Fibroblast of skin of back (primary cell): Measurements from ENCODE around the gene NKX6-2.

ENCODE experiments used
- DNase-seq: peaks from one replicate; pipeline ENCODE4 v3.0.0-alpha.2; 2013

Gene NKX6-2

DNA sequence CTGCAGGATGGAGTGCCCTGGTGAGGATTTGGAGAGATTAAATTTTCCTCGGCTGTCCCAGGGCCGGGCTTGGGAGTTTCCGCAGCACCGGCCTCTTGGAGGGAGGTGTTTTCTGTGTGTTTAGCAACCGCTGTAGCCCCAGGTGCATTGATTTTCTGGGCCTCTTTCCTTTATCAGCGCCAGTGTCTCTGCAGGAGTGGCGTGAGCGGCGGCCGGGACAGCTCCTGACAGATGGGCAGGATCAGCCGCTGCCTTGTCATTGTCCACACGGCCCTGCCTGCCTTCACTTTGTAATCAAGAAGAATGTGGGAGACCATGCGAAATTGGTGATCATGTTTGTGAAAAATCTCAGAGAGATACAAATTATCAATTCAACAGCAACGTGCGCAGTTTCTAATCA is 32.4 kb downstream of the NKX6-2 start:
- no peak for DNase-seq

DNA sequence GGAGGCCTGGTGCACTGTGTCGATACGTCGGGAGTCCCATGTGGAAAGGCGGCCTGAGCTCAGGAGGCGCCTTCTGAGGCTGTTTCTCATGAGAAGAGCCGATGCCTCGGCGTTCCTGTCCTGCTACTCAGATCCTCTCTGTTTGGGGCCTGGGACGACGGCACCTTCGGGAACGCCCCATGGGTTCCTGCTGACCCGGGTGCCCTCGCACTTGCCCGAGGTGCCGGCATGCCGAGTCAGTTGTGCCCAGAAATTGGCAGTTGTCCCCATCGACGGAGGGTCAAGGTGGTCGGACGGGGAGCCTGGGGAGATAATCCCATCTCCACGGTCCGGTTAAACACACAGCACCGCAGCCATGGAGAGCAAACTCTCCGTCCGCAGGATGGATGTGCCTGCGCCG is 33.0 kb downstream of the NKX6-2 start:
- DNase-seq: no peak

DNA sequence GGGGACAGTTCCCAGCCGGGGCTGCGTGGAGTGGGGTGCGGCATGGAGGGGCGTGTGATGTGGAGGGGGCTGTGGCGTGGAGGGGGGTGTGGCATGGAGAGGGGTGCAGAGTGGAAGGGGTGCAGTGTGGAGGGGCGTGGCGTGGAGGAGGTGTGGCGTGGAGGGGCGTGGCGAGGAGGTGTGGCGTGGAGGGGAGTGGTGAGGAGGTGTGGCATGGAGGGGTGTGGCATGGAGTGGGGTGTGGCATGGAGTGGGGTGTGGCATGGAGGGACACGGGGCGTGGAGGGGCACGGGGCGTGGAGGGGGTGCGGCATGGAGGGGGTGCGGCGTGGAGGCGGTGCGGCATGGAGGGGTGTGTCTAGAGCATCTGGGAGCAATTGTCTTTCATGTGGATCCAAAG is 33.6 kb downstream of the NKX6-2 start:
- DNase-seq: no peak

DNA sequence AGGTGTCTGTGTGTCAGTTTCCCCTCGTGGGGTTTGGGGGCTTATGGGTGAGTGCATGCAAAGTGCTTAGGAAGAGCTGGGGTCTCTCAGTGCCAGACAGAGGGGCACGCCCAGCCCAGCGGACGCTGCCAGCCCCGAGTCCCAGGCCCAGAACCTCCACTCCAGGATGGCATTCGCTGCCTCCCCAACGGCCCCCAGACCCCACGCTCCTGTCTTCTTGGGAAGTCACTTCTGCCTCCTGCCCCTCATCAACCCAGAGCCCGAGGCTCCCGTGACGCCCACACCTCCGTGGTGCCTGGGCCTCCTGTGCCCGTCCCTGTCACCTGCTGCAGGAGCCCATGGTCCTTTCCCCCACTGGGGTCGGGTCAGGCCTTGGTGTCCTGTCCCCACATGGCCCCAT is 35.0 kb downstream of the NKX6-2 start:
- no peak for DNase-seq

DNA sequence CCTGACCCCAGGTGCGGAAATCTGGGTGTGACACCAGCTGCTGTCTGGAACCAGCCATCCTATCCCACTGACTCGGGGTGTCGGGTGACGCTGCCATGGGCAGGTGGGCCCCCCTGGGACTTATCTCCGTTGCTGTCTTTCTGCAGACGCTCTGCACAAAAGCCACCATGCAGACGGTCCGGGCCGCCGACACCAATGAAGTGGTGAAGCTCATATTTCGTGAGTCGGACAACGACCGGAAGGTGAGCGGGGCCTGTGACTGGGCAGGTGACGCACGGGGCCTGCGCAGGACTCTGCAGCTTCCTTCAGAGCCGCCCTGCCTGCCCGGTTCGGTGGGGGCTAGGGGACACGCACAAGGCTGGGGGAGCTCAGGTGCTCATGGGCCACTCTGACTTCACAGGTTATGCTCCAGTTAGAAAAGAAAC is 36.6 kb downstream of the NKX6-2 start:
- DNase-seq: no peak

DNA sequence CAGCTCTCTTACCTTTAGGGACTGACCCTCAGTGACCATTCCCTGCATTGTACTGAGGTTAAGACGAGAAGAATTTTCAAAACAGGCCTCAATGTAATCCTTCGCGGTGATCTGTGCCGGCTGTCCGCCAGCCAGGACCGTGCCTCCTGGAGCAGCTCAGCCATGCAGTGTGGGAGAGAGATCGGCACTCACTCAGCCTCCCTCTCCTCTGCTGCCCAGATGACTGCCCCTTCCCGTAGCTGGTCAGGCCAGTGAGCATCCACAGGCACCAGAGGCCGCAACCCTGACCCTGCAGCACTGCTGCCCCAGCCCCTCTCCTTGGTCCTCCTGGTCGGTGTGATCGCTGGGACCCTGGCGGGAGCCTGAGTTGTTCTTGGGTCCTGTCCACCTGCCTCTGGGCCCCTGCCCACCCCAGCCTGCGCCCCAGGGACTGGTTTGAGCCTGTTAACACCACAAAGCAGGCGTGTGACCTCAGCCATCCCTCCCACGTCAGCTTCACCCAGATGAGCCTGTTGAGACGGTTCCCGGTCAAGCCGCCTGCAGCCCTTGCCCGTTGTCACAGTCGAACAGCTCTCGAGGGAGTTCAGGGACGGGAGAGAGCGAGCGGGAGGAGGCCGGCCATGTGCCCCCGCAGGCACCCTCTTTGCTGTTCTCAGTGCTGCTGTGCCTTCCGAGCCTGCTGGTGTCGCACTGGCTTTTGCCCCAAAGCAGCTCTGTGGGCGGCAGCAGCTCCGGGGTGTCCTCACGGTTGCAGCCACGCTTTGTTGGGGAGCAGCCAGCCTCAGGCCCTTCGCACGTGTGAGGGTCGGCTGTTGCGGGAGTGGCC is 37.2 kb downstream of the NKX6-2 start:
- no peak for DNase-seq

DNA sequence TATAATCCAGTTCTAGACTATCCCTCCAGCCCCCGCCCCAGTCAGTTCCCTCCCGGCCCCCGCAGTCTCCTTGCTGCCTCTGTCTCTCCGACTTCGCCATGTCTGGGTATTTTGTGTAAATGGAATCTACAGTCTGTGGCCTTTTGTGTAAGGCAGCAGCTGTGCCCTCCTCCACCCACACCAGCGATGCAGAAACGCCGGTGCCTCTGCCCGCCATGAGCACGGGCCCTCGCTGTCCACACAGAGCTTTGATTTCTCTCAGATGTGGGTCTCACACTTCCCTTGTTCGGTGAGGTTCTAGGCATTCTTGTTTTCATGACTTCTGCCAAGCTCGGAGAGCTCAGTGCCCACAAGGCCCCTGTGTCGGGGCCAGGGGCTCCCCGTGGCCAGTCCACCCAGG is 37.8 kb downstream of the NKX6-2 start:
- no peak for DNase-seq

DNA sequence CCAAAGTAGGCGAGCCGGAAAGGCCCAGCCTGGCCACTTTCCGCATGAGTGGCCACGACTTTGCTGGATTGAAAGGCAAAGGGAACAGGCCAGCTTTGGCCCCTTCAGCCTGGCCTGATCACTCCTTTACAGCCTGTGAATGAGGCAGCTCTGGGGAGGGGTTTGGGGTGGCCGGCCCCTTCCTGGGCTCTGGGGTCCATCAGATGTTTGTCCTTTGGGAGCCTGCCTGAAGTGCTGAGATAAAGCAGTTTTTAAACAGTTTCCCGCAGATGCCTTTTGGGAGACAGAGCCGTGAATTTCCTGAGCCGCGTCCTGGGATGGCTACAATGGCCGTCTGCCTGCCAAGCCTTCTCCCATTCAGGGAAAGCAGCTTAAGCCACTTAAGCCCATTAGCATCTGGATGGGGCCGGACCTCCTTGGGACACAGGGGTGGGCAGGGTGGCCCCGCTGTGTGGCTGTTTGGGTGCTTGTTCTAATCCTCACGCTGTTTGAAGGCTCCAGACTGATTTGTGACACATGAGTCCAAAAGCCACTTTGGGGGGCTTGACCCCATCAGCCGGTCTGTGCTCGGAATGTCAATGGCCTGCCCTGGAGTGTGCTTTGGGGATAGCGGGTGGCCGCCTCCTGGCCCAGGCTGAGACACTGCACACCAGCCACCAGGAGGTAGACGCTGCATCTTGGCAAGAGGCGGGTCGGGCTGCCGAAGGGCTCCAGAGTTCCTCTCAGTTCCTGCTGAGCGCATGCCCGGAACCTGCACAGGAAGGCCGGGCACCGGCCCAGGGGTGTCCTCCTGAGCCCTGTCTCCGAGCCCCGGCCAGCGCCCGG is 38.9 kb downstream of the NKX6-2 start:
- DNase-seq: no peak

DNA sequence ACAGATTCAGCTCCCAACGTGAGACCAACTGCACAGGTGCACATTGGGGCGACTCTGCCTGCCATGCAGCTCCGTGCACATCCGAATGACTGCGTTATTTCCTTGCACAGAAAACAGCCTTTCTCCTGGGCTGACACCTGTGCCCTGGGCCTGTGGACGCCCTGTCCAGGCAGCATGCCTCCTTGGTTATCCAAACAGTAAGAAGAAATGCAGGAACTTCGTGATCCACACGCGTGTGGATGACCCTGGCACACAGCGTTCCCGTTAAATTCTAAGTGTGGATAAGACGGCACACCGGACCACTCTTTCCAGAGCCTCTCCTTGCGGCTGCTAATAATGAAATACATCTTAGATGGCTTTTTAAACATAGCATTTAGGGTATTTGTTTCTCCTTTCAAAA is 39.6 kb downstream of the NKX6-2 start:
- no peak for DNase-seq

DNA sequence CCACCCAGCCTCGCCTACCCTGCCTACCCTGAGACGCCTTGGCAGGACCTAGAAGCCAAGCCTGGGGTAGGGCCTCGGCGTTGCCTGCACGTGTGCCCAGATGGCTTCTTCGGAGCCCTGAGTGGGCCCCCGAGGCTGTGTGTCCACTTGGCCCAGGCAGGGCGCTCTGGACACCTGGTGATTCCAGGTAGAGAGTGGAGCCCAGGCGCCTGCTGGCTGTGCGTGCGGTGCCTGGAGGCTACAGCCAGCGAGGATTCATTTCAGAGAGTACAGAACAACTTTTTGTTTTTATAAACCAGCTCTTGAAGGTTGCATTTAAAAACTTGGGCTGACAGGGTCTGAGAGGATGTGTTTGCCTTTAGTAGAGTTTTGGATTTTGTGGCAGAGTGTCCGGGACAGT is 40.0 kb downstream of the NKX6-2 start:
- no peak for DNase-seq

DNA sequence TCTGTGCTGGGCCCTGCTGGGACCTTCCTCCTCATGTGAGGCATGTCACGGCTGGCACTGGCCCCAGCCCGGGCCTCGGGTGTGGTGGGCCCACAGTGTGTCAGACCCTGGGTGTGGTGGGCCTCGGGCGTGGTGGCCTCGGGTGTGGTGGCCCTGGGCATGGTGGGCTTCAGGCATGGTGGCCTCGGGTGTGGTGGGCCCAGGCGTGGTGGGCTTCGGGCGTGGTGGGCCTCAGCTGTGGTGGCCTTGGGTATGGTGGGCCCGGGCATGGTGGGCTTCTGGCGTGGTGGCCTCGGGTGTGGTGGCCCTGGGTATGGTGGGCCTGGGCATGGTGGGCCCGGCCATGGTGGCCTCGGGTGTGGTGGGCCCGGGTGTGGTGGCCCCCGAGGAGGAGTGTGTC is 40.4 kb downstream of the NKX6-2 start:
- DNase-seq: no peak

DNA sequence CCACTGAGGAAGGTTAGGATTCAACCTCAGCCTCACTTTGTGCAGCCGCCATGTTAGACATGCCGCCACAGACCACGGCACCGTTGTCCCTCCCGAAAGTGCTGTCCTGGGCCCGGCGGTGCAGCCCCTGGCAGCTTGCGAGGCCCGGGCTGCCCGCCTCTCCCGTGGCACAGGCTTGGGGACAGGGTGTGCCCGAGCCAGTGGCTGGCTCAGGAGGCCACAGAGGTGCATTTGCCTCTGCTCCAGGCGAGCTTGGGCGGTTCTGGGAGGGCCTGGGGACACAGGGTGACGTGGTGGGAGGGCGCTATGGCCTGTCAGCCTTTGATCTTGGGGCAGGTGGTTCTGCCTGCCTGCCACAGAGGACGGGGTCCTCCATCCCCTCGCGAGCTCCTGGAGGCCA is 41.1 kb downstream of the NKX6-2 start:
- DNase-seq: no peak

DNA sequence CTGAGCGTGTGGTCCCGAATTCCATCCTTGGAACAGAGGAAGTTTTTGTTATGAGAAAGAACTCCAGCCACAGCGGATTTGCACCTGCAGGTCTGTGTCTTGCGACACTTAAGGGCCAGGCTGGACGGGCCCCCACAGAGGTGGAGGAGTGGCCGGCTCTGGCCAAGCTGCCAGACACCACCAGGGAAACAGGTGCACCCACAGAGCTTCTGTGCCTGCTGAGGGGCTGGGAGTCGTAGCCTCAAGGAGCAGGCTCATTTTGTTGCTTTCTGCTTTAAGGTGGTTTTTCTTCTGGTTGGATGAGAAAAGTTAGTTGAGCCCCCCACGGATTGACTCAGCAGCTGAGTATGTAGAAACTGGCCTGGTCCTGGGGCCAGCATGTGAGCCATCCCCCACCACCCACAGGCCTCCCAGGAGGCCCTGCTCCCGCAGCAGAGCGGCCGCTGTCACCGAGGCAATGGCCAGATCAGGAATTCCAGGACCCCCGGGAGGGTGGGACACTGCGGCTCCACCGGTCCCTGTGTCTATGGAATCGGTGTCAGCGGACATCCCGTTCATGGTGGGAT is 41.9 kb downstream of the NKX6-2 start:
- DNase-seq: peak; percentile 53

DNA sequence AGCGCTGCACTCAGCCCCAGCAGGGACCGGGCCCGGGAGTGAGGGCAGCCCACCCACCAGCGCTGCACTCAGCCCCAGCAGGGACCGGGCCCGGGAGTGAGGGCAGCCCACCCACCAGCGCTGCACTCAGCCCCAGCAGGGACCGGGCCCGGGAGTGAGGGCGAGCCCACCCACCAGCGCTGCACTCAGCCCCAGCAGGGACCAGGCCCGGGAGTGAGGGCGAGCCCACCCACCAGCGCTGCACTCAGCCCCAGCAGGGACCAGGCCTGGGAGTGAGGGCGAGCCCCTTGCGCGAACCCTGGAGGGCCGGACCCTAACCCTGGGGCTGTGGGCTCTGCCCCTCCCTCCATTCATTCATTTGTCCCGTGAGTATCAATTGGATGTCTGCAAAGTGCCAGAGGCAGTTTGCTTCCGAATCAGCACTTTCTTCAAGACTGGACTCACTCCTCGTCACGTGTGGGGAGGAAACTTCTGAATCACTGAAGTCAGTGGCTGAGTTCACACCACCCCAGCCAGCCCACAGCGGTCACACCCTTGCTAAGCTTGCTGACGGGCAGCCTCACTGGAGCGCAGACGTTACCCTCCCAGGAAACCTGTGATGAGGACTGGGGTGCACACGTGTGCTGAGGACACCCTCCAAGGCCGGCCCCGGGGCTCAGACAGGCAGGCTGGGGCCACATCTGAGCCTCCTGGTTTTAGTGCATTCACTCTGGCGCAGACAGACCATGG is 42.6 kb downstream of the NKX6-2 start:
- peak; percentile 67 for DNase-seq

DNA sequence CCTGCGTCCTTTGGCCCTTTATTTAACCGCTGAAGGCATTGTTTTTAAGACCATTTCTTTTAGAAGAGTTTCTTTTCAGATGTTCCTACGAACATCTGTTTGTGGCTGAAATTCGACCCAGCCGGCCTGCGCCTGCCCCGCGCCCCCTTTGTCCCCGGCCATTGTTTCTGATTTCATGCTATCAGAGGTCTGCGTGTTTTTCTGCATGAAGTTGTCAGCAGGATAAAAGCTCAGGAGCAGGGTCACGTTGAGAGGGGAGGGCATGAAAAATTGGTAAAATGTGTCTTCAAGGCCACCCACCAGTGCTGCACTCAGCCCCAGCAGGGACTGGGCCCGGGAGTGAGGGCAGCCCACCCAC is 43.1 kb downstream of the NKX6-2 start:
- no peak for DNase-seq

DNA sequence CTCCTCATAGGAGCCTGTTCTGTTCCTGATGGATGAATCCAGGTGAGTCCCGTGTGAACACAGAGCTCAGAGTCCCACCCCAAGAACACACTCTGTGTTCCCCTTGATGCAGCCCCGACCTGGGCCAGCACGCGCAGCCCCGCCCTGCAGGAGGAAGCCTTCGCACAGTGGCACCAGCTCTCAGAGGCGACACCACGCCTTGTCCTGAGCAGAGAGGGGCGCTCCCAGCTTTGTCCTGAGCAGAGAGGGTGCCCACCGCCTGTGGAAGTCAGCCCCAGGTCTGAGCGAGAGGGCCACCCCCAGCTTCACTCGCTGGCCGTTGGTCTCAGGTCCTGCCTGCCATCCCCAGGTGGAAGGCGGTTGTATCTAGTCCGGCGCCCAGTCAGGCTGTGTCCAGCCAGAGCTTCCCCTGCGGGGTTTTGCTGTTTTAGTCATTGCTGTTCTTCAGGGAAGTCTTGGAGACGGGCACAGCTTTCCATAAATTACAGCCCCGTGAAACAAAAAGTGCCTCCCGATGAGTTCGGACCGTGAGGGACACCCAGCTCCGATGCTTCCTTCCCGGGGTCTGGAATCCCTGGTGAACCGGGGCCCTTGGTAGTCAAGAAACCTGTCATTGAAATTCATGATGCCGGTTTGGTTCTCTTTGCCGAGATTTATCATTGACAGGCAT is 43.6 kb downstream of the NKX6-2 start:
- DNase-seq: no peak

DNA sequence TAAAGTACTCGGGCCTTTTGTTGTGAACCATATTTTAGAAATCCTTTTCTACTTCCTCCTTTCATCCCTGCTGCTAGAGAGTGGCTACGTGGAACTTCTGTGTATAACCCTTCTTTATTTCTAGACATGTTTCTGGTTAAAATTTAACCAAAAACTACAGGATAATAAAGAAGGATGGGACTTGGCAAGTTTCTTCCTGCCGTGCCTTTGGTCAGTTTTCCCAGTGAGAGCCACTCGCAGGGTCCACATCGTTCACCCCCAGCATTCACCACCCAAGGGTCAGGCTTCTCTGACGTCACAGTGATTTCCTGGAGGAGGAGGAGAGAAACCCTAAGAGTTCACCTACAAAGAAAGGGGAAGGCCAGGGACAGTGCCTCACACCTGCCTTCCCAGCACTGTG is 45.4 kb downstream of the NKX6-2 start:
- DNase-seq: no peak

DNA sequence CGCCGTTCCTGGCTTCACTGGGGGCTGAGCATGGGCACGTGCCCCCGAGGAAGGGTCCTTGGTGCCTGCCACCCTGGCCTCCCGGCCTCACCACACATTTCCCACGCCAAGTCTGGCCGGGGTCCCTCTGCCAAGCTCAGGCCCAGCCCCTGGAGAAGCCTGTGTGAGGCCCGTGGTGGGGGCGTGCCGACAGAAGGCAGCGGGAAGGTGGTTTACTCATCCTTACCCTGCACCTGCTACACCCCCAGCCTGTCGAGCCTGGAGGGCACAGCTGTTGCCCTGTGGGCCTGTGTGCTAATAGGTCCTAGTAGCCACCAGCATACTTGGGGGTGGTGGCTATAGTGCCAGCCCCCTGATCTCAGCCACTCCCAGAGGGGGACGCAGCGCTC is 46.7 kb downstream of the NKX6-2 start:
- no peak for DNase-seq

DNA sequence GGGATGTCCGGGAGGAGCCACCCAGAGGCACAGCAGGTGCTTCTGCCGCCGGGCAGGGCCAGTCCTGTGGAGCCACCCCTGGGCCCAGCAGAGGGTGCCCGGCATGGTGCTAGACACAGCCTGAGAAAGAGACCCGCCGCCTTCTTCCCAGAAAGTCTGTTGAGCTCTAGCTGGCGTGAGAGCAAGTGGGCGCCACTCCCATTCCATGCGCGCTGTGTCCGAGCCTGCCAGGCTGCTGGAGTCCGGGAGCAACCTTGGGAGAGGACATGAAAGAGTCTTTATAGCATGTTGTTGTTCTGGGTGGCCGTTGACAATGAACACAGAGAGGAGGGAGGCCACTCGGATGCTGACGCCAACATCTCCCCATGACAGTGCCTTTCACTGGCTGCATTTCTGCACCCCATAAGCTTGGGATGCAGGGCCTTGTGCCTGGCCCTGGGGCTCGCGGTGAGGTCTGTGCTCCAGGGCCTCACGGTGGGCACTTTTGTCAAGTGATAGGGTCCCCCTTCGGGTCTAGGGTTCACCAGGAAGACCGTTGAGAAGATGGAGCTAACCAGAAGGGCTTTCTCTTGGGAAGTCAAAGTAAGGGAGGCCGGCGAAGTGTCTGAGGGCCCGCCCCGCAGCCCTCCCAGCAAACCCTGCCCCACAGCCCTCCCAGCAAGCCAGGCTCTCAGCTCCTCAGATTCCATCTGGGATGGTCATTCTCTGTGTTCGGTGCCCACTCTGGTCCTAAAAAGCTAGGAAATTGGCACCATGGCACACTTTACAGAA is 47.3 kb downstream of the NKX6-2 start:
- DNase-seq: no peak

DNA sequence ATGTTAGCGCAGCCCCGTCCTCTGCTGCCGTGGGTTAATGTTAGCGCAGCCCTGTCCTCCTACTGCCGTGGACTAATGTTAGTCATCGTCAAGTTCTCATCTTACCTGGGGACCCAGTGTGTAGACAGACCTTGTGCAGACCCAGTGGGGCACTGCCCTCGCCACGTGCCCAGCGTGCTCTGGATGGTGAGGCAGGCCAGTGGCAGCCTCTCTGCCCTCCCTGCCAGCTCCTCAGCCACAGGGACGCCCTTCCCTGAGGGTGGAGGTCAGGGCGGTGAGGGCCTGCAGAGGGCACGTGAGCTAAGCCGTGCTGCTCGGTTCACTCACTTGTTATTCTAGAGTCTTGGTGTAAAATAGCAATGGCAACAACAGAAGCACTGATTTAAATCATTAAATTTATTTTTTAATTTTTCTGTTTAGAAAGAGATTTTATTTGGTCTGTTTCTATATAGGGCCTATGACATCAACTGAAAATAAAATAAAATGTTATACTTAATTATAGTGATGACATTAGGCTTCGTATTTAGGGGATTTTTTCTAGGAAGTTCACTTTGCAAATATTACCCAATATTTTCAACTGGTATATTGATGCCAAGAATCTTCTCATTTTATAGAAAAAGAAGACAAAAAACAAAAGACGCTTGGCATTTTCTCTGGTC is 48.4 kb downstream of the NKX6-2 start:
- DNase-seq: no peak

DNA sequence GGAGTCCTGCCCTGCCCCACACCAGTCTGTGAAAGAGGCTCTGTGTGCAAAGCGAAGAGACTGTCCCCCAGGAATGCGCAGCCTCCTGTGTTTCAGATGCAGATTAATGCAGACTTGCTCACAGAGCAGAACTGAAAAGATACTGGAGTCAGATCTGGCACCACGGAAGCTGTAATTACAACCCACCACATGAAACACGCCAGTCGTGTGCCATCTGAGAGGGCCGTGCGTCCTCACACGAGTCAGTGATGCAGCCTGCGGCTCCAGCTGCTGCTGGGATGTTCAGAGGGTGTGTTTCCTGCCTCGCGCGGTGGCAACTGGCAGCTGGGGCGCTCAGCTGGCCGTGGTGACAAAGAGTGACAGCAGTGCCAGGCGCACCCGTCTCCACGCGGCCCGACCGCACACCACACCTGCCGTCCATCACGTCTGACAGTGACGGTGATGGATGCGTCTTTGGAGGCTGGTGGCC is 50.0 kb downstream of the NKX6-2 start:
- no peak for DNase-seq
